ENCODE results near the gene SLC25A13. TPM values are rescaled to one million over a fixed set of nuclear protein-coding genes. Genes with fewer than 3 reads are reported as not detected.

Gene SLC25A13
- total RNA-seq, 1 donor from 2014 or later = 44.0 TPM

GRCh38 chr7:96287132-96287531 lies 34.8 kb downstream of the SLC25A13 start:
- H3K4me3 ChIP-seq (ENCODE audit: low read depth, low read length) = no peak overlapping the region
- no peaks in the 10 kb centered on the region for H3K27me3 ChIP-seq (ENCODE audit: control insufficient read depth, insufficient read depth, low read length)
- DNase-seq (ENCODE audit: low read depth) = no peak
- H3K36me3 ChIP-seq (ENCODE audit: control insufficient read depth, insufficient read depth, low read length) = no peaks in the 10 kb centered on the region
- TF ChIP-seq, protein P1, sequence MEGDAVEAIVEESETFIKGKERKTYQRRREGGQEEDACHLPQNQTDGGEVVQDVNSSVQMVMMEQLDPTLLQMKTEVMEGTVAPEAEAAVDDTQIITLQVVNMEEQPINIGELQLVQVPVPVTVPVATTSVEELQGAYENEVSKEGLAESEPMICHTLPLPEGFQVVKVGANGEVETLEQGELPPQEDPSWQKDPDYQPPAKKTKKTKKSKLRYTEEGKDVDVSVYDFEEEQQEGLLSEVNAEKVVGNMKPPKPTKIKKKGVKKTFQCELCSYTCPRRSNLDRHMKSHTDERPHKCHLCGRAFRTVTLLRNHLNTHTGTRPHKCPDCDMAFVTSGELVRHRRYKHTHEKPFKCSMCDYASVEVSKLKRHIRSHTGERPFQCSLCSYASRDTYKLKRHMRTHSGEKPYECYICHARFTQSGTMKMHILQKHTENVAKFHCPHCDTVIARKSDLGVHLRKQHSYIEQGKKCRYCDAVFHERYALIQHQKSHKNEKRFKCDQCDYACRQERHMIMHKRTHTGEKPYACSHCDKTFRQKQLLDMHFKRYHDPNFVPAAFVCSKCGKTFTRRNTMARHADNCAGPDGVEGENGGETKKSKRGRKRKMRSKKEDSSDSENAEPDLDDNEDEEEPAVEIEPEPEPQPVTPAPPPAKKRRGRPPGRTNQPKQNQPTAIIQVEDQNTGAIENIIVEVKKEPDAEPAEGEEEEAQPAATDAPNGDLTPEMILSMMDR (IDR thresholded peaks at IDR 0.05; ENCODE audit: insufficient read depth, low read length, poor library complexity, severe bottlenecking) = no peak

GRCh38 chr7:96285579-96285978 lies 36.3 kb downstream of the SLC25A13 start:
- TF ChIP-seq, protein P1 (IDR thresholded peaks at IDR 0.05; ENCODE audit: insufficient read depth, low read length, poor library complexity, severe bottlenecking) = no peak
- no peaks in the 10 kb centered on the region for H3K36me3 ChIP-seq (ENCODE audit: control insufficient read depth, insufficient read depth, low read length)
- no peak overlapping the region for H3K4me3 ChIP-seq (ENCODE audit: low read depth, low read length)
- H3K27me3 ChIP-seq (ENCODE audit: control insufficient read depth, insufficient read depth, low read length) = no peaks in the 10 kb centered on the region
- DNase-seq (ENCODE audit: low read depth) = no peak

DNA sequence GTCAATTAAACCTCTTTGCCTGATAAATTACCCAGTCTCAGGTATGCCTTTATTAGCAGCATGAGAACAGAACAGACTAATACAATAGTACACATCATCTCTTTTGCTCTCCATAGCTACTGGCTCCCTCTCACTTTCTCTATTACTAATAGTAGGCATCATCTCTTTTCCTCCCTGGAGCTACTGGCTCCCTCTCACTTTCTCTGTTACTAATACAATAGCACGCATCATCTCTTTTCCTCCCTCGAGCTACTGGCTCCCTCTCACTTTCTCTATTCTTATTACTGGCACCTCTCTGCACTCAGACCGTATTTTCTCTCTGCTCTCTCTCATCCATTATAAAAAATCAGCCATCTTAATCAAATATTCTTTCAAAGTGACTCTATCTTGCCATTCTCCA lies 37.1 kb downstream of the SLC25A13 start:
- no peaks in the 10 kb centered on the region for H3K36me3 ChIP-seq (ENCODE audit: control insufficient read depth, insufficient read depth, low read length)
- H3K4me3 ChIP-seq (ENCODE audit: low read depth, low read length) = no peak overlapping the region
- H3K27me3 ChIP-seq (ENCODE audit: control insufficient read depth, insufficient read depth, low read length) = no peaks in the 10 kb centered on the region
- no peak for DNase-seq (ENCODE audit: low read depth)
- TF ChIP-seq, protein P1 (IDR thresholded peaks at IDR 0.05; ENCODE audit: insufficient read depth, low read length, poor library complexity, severe bottlenecking) = no peak

DNA sequence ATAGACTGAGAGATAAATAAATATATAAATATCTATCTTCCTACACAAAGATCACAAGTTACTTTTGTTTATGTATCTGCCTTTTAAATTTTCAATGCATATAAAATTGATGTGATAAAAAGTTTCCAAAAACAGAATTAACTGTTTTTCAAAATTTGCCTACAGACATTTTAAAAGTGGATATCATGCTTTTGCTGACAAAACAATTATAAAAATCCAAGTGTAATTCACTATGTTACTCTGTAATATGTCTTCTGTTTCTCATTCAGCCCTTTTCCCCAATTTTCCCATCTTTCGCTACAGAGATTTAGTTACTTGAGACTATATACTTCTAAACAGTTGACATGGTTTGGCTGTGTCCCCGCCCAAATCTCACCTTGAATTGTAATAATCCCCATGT lies 37.7 kb downstream of the SLC25A13 start:
- Histone ChIP-seq H3K27me3 (ENCODE audit: control insufficient read depth, insufficient read depth, low read length) (no peaks in the 10 kb centered on the region), H3K36me3 (ENCODE audit: control insufficient read depth, insufficient read depth, low read length) (no peaks in the 10 kb centered on the region), H3K4me3 (ENCODE audit: low read depth, low read length) (no peak overlapping the region)
- DNase-seq (ENCODE audit: low read depth) = no peak
- TF ChIP-seq, protein P1 (IDR thresholded peaks at IDR 0.05; ENCODE audit: insufficient read depth, low read length, poor library complexity, severe bottlenecking) = no peak

DNA sequence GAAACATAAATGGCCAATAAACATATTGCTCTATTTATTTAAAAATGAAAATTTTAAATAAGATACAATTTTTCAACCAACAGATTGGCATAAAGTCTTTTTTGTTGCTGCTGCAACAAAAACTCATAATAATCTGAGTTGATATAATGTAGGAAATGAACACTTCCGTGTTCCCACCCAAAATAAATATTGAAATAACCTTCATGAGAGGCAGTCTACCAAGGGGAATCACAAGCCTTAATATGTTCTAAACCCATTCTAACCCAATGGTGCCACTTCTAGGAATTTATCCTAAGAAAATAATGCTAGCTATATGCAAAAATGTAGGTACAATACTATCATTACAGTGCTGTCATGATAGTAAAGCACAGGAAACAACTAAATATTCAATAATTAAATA lies 39.1 kb downstream of the SLC25A13 start:
- TF ChIP-seq, protein P1 (IDR thresholded peaks at IDR 0.05; ENCODE audit: insufficient read depth, low read length, poor library complexity, severe bottlenecking) = no peak
- H3K4me3 ChIP-seq (ENCODE audit: low read depth, low read length) = no peak overlapping the region
- no peaks in the 10 kb centered on the region for H3K36me3 ChIP-seq (ENCODE audit: control insufficient read depth, insufficient read depth, low read length)
- H3K27me3 ChIP-seq (ENCODE audit: control insufficient read depth, insufficient read depth, low read length) = no peaks in the 10 kb centered on the region
- DNase-seq (ENCODE audit: low read depth) = no peak

DNA sequence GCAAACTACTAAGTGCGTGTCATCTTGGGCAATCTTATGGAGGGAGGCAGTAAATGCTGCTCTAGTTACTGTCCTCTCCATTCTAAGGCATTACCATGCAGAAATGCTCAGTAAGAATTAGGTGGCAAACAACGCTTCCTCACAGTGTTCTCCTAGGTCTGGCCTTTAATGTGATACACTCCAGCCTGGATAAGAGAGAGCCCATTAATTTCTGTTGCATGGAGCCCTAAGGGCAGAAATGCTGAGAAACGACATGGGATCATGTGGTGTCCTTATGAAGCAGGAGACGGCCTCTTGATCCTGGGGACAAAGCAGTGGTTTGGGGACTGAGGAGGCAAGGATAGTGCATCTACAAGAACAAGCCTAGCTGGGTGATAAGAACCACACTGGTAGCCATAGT lies 44.0 kb downstream of the SLC25A13 start:
- no peak overlapping the region for H3K4me3 ChIP-seq (ENCODE audit: low read depth, low read length)
- no peaks in the 10 kb centered on the region for H3K36me3 ChIP-seq (ENCODE audit: control insufficient read depth, insufficient read depth, low read length)
- no peak for DNase-seq (ENCODE audit: low read depth)
- TF ChIP-seq, protein P1 (IDR thresholded peaks at IDR 0.05; ENCODE audit: insufficient read depth, low read length, poor library complexity, severe bottlenecking) = no peak
- no peaks in the 10 kb centered on the region for H3K27me3 ChIP-seq (ENCODE audit: control insufficient read depth, insufficient read depth, low read length)
